ENCODE measurements around the gene CLEC4C. TPM values are rescaled to one million over a fixed set of nuclear protein-coding genes. Genes with fewer than 3 reads are reported as not detected.
"Not testable (repeated sequence)": the region's sequence is repeated elsewhere in the genome, so short reads cannot be mapped to it uniquely, and the experiment has no call there.

CLEC4C gene
- total RNA-seq, 1 donor from 2014 or later: not detected

DNA sequence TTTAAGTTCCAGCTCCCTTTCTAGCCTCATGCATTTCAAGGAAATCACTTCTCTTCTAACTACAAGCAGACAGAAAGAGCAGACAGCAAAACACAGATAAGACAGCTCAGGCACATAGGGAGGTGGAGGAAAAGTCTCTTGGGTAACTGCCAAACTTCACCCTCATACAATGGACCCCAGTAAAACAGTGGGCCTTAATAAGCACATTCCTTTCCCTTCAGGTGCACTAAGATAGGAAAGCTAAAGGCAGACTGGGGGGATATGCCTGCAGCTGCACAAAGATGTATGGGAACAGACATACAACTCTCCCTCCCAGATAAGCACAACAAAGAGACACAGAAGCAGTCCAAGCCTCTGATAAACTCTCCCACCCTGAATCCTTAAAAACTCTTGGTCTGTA lies 16.2 kb downstream of the CLEC4C start:
- DNase-seq (ENCODE audit: low spot score); ATAC-seq; intact Hi-C loops (cut with DNase I): not testable (repeated sequence)

DNA sequence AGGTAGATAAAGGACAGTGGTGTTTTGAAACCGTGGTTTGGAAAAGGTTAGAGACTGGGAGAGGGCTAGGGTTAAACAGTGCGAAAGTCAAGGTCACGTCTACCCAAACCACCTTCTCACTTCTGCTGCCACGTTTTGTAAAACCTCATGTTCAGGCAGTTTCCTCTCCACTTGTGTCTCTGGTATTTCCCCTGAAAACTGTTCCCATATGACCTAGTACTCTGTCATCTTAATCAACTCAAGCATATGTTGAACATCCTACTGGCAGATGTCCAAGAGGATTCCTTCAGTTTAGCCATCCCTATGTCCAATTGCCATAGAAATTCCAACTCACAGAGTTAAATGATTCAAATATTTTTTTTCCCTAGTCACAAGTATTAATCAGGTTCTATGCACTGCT lies 17.4 kb downstream of the CLEC4C start:
- no peak for ATAC-seq
- intact Hi-C loops (cut with DNase I): no loop called here
- no peak for DNase-seq (ENCODE audit: low spot score)

DNA sequence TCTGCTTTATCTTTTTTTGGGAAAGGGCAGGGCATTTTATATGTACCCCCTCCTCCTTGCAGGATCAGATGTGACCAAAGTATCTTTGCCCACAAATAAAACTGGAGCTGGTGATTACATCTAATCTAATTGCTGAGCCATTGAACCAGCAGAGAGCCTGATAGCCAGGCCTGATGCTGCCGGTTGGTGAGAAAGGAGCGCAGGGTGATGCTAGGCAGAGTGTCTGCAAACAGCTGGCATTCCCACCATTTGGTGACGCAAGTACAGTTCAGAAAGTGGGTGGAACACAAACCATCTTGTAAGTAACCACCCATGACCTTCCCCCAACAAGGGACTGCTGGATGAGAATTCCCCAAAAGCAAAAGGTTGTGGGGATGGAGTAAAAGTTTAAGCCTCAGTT lies 23.2 kb downstream of the CLEC4C start:
- ATAC-seq (no peak), DNase-seq (ENCODE audit: low spot score) (no peak)
- intact Hi-C loops (cut with DNase I): no loop called here

DNA sequence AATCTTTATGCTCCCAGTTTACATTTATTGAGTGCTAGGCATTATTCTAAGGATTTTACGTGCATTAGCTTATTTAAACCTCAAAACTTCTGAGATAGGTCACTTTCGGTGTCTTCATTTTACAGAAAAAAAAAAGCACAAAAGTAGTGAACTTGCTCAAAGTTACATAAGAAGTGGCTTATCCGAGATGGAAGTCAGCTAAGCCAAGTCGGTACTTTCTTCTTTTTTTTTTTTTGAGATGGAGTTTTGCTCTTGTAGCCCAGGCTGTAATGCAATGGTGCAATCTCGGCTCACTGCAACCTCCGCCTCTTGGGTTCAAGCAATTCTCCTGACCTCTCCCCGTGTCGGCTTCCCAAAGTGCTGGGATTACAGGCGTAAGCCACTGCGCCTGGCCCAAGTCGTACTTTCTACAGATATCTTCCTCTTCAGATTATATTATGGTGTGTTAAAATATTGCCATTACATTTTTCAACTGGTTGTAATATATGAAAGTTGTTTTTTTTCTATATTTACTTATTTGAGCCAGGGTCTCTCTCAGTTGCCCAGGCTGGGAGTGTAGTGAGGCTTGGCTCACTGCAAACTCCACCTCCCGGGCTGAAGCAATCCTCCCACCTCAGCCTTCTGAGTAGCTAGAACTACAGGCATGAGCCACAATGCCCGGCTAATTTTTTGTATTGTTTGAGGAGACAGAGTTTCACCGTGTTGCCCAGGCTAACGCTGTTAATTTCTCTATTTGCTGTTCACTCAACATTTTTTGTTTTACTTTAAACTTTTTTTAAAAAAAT lies 27.0 kb downstream of the CLEC4C start:
- ATAC-seq (no peak), DNase-seq (ENCODE audit: low spot score) (no peak)
- intact Hi-C loops (cut with DNase I): no loop called here

DNA sequence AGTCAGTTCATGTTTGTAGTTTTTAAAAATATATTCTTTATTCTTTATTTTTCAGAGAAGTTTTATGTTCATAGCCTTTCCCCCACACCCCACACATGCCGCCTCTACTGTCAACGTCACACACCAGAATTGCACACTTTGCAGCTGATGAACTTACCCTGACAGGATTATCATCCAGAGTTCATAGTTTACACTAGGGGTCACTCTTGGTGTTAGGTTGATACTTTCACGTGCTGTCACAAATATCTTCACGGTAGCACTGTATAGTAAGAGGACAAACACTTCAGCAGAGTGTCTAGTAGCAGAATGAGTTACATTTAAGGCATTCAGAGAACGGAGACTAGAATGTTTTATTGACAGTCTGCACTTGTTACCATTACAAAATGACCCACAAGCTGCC lies 30.8 kb downstream of the CLEC4C start:
- DNase-seq (ENCODE audit: low spot score) (no peak), ATAC-seq (no peak)
- intact Hi-C loops (cut with DNase I): no loop called here

DNA sequence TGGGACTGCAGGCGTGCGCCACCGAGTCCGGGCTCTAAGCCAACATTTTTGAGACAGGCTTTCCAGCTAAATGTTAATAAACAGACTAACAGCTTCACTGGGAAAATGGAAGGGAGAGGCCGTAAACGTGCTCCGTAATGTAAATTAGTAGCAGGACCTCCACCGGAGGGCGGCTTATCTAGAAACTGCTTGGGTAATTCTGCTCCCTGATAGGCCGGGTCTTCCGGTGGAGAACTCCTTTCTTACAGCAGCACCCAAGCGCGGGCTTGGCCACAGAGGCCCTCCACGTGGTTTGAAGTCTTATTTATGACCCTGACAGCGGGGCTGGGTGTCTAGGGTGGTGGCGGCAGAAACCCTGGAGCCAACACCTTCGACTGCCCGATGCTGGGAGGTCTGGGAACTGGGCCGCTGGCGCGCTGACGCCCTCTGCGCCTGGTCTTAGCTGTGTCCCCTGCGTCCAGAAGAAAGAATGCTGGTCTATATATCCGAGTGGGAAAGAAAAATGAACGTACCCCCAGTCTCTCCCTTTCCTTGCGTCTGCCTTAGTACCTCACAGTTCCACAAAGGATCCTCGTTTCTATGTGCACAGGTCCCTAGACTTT lies 34.2 kb downstream of the CLEC4C start:
- intact Hi-C loops (cut with DNase I): no loop called here
- DNase-seq (ENCODE audit: low spot score) (no peak), ATAC-seq (no peak)

DNA sequence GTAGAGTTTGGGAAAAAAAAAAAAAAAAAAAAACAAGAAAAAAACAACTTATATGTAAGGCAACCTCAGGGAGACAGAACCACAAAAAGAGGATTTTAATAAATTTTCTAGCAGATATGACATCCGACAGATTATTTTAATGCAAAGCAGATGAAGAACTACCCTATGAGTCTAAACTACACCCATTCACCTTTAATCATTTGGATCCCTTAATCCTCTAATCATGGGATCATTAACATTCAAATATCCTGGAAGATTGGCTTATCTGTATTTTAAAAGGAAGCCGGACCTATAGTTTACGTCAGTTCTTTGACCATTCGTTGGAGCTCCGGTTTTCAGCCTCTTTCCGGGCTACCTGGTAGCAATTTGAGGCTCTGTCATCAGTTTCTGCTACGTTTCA lies 36.0 kb downstream of the CLEC4C start, which contains the start of gene DPPA3:
Gene DPPA3 (plus strand): TSS at position 301 of the 400 bp plus-strand sequence. CDS start 138 bp downstream, outside the sequence.
- no peak for ATAC-seq
- intact Hi-C loops (cut with DNase I): no loop called here
- no peak for DNase-seq (ENCODE audit: low spot score)

DNA sequence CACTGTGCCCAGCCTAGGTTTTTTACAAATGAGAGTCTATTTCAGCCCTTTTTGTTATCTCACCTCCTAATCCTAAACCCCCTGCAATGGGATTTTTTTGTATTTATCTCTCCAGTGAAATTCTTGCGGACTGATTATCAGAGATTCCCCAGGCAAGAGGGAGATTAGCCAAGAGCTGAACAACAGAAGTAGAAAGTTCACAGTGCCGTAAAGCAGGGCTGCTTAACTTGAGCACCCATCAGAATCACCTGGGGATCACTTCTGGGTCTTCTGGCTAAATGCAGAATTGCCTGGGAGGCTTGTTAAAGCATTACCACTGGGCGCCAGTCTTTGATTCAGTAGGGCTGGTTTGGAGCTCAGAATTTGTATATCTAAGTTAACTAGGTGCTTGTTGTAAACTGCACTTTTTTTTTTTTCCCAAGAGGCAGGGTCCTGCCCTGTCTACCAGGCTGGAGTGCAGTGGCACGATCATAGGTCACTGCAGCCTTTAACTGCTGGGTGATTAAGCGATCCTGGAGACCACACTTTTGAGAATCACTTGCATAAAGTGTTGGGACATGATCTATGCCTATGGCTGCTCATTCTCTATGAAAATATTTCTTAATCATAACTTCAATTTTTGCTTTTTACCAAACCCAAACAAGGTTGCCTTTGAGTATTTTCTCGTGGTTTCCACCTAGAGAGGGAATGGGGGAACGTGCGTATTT lies 37.1 kb downstream of the CLEC4C start:
- no peak for DNase-seq (ENCODE audit: low spot score)
- intact Hi-C loops (cut with DNase I): no loop called here
- ATAC-seq: no peak

DNA sequence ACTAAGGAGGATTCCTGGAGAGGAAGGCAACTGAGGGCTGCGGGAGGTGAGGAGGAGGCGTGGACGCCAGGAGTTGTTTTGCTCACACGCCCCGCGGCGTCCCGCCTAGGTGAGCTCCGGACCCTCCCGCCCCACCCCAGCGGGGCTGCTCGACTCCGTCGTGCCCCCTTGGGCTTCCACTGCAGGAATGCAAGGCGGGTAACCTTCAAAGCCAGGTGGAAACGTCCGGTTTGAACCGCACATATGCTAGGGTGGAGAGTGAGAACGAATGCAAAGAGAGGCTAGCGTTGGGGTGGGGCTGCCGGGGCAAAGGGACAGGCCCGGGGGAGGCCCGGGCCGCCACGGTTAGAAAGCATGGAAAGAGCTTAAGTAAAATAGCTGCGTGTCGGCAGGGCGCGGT lies 41.3 kb downstream of the CLEC4C start:
- intact Hi-C loops (cut with DNase I): no loop called here
- DNase-seq (ENCODE audit: low spot score) (no peak), ATAC-seq (no peak)

DNA sequence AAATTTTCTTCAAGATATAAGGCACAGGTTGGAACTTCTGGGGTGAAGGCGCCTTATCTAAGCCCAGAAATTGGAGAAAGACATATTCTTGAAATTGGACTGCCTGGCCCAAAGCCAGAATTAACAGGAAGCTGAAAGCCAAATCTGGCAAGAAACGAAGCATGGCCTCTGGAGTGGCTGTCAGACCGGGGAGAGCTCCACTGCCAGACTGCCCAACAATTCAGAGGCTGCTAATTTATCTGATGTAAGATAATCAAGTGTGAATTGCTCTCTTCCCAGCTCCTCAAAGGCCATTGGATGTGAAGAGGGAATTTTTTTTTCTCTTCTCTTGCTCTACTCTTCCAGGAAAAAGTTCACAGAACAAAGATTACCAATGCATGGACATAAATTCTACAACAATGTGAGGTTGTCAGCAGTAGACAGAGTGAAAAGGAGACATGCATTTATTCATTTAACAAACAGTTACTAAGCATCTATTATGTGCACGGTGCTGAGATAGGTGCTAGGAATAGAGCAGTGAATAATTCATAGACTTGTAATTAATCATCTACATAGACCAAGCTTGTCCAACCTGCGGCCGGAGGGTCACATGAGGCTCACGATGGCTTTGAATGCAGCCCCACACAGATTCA lies 51.5 kb downstream of the CLEC4C start, which contains the start of gene GDF3:
Gene GDF3 (minus strand): TSS at position 210 of the 632 bp plus-strand sequence. CDS start 47 bp downstream, at position 163.
- DNase-seq (ENCODE audit: low spot score) (peak; percentile 62), ATAC-seq (no peak)
- intact Hi-C loops (cut with DNase I): no loop called here

DNA sequence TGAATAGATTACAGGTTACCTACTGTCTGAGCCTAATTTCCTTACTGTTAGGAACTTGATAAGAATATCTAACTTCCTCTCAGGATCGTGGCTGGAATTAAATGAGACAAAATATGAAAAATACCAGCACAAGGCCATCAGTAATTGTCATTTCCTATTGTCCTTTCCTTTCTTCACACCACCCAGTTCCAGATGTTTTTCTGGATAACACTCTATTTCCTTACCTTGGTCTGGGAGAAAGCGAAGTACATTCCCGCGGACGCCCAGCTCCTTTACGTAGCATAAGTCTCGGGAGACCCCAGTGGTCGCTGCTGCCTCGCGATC lies 52.0 kb downstream of the CLEC4C start:
- intact Hi-C loops (cut with DNase I): no loop called here
- ATAC-seq: no peak
- DNase-seq (ENCODE audit: low spot score): no peak

DNA sequence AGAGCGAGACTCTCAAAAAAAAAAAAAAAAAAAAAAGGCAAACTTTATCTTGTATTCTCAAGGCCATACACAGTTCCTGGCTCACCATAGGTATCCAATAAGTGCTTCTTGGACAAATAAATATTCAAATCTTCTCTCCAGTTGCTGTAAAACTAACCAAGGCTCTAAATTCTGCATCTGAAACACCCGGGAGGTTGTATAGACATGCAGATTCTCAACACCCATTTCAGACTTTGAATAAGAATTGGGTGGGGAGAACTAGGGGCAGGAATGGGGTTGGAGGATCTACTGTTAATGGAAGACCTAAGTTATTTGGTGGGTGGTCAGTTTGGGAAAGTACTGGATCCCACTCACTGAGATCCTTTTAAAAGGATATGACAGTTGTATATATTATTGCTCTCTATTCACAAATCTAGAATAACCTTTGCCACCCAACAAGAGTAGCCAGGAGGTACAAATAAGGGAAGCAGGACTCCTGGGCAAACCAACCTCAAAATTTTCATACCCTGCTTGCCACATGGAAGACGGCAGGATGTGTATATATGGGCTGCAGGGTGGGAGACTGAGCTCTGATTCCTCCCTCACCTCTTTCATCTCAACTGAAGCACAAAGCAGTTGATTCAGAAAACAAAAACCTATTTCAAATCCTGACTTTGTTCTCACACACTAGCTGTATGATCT lies 52.5 kb downstream of the CLEC4C start:
- no peak for ATAC-seq
- no peak for DNase-seq (ENCODE audit: low spot score)
- intact Hi-C loops (cut with DNase I): no loop called here

DNA sequence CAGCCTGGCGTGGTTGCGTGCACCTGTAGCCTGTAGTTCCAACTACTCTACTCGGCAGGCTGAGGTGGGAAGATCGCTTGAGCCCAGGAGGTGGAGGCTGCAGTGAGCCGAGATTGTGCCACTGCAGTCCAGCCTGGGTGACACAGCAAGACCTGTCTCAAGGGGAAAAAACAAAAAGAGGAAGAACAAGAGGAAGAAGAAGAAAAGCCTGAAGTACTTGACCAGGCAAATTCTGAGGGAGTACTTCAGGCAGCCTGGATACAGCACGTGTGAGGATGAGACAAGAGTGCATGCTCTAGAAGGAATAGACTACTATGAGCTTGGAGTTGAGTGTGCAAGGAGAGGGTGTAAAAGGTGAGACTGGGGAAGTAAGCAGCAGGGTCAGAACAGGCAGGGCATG lies 53.4 kb downstream of the CLEC4C start:
- intact Hi-C loops (cut with DNase I): no loop called here
- DNase-seq (ENCODE audit: low spot score) (no peak), ATAC-seq (peak; percentile 34)

DNA sequence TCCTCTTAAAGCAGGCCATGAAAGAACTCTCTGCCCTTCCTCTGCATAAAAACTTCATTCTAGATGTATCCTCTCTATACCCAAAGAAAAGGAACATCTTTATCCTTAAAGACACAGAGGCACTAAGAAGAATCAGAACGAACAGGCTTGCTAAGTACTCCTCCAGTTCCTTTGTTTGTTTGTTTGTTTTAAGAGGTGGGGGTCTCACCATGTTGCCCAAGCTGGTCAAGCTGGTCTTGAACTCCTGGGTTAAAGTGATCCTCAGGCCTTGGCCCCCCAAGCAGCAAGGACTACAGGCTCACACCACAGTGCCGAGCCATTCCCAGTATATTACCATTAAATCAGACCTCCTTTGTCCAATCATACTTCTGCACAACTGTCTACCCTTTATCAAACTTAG lies 65.6 kb downstream of the CLEC4C start:
- ATAC-seq (no peak), DNase-seq (ENCODE audit: low spot score) (no peak)
- intact Hi-C loops (cut with DNase I): no loop called here

Other genes starting within 250 kb of the CLEC4C start
- gene CD163, start 243.6 kb downstream of the CLEC4C start, total RNA-seq: 91.9 TPM
- gene APOBEC1, start 81.5 kb downstream of the CLEC4C start, total RNA-seq: not detected
- gene GDF3, start 51.6 kb downstream of the CLEC4C start, total RNA-seq: 1.3 TPM
- gene DPPA3, start 35.9 kb downstream of the CLEC4C start, total RNA-seq: not detected
- gene NANOGNB, start 17.8 kb upstream of the CLEC4C start, total RNA-seq: not detected
- 0.31 TPM for gene NANOG, start 42.0 kb upstream of the CLEC4C start, total RNA-seq
- 7.5 TPM for gene SLC2A14, start 125.5 kb upstream of the CLEC4C start, total RNA-seq
- 431 TPM for gene SLC2A3, start 188.8 kb upstream of the CLEC4C start, total RNA-seq

Measured in sciatic nerve (tissue), 2 donors.